Stomach (tissue), 9 donors: ENCODE measurements around the gene PP2D1. TPM values are rescaled to one million over a fixed set of nuclear protein-coding genes. Genes with fewer than 3 reads are reported as not detected.
"Not testable (repeated sequence)": the region's sequence is repeated elsewhere in the genome, so short reads cannot be mapped to it uniquely, and the experiment has no call there.

Source experiments
- DNase-seq, 2 donors: peaks; one replicate each; pipeline versions ENCODE4 v3.0.0 to v3.0.0-alpha.2; 2013 to 2019
- H3K27ac ChIP-seq, 5 donors: fragments of 200-600 bp in 4 of 5; sonication (generic) in 4 of 5; one replicate each; pipeline ENCODE4 v1.5.1; 2013 to 2019; ENCODE audit warnings: mild to moderate bottlenecking in 1 of 5, moderate library complexity in 1 of 5
- H3K27me3 ChIP-seq, 3 donors: fragments of 200-600 bp; sonication (generic); one replicate each; pipeline ENCODE4 v1.5.1; 2017 to 2019; ENCODE audit warnings: mixed run types in 1 of 3
- H3K36me3 ChIP-seq, 4 donors: fragments of 200-600 bp; sonication (generic); 1 replicate in 3 of 4; 2 replicates in 1 of 4; pipeline ENCODE4 v1.5.1; 2016 to 2019
- H3K4me1 ChIP-seq, 4 donors: fragments of 200-600 bp; sonication (generic); one replicate each; pipeline ENCODE4 v1.5.1; 2016 to 2019
- H3K4me3 ChIP-seq, 4 donors: fragments of 200-600 bp; sonication (generic) in 3 of 4; one replicate each; pipeline ENCODE4 v1.5.1; 2016 to 2019; ENCODE audit warnings: mild to moderate bottlenecking in 1 of 4
- H3K9me3 ChIP-seq, 4 donors: fragments of 200-600 bp; sonication (generic); one replicate each; pipeline ENCODE4 v1.5.1; 2016 to 2019
- CTCF ChIP-seq, 7 experiments: fragments of 450-650 bp in 4 of 7; fragments of 200-600 bp in 3 of 7; sonication (generic) in 3 of 7; IDR thresholded peaks; one replicate each; pipeline ENCODE4 v1.5.1; 2016 to 2019; ENCODE audit warnings: antibody characterized with exemption in 7 of 7, control low read depth in 2 of 7, mild to moderate bottlenecking in 1 of 7
- EP300 ChIP-seq: sonication (generic); formaldehyde crosslinking; IDR thresholded peaks from one replicate; pipeline ENCODE4 v1.6.1; 2017; ENCODE audit warnings: antibody characterized with exemption
- POLR2A ChIP-seq, 4 donors: fragments of 450-650 bp; IDR thresholded peaks; one replicate each; pipeline ENCODE4 v1.6.1; 2016; ENCODE audit warnings: antibody characterized with exemption in 4 of 4, control low read depth in 2 of 4, mild to moderate bottlenecking in 1 of 4, moderate library complexity in 1 of 4
- POLR2AphosphoS5 ChIP-seq, 3 donors: sonication (generic); formaldehyde crosslinking; IDR thresholded peaks; one replicate each; pipeline ENCODE4 v1.6.1; 2016; ENCODE audit warnings: antibody characterized with exemption in 3 of 3
- WGBS, 5 donors: extraction: QIAGEN DNeasy Blood & Tissue Kit in 3 of 5; methylation state at CpG; one replicate each; pipeline versions ENCODE4 v1.1.5 to v1.1.7; 2013 to 2018; 5-methylcytosine and 5-hydroxymethylcytosine counted together
- intact Hi-C: fragments of 100-400 bp; cut with DNase I; formaldehyde crosslinking; loops from one replicate; pipeline ENCODE4 v1.15.1; 2023; ENCODE audit warnings: low total_unique reads
- polyA plus RNA-seq, 3 donors: library from polyadenylated mRNA; stranded (reverse); fragments of 200-250 nt; gene quantifications; one replicate each; pipeline ENCODE4 v1.2.3, GENCODE V29; 2013
- total RNA-seq, 5 donors: library from RNA; depleted of rRNA; stranded (reverse); fragments of >200 nt; gene quantifications; one replicate each; pipeline versions ENCODE4 v1.1.0 to v1.2.3, GENCODE V29; 2014 to 2016
- donor health status: healthy with polysubstance abuse.
- donor health status: Bipolar disorder and iron deficiency.
- donor health status: healthy.

The PP2D1 gene
- total and polyA plus RNA-seq, 8 donors, result not detected

DNA sequence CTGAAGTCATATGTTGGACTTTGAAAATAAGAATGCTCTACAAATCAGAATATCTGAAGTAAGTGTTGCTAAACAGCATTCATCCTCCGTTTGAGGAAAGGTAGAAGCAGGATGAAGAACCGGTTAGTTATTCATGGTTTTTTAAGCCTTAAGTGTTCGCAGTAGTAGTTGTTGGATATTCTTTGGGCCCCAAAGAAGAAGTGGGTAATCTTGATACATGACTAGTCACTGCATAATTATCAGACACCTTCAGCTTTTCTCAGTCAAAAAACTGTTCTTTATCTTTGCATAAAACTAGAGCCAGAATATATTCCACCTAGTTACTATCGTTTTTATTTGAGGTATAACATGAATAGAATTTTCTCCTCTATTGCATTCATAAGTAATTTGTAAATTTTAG is 51.4 kb downstream of the PP2D1 start:
- Histone ChIP-seq H3K36me3 (peaks cover 1 to 25% (median 12%) of the 10 kb centered on the region in 4 donors), H3K27ac (no peak overlapping the region), H3K4me3 (no peak overlapping the region), H3K27me3 (no peaks in the 10 kb centered on the region), H3K4me1 (peaks cover 0 to 73% (median 36%) of the 10 kb centered on the region in 4 donors), H3K9me3 (no peaks in the 10 kb centered on the region)
- DNase-seq, result no peak
- WGBS, 5 donors, result 71 to 79% (median 76%) methylated on average over 4 of the region's 4 CpGs
- intact Hi-C loops, result no loop called here
- no peak for TF ChIP-seq EP300
- TF ChIP-seq CTCF (IDR thresholded peaks at IDR 0.05), result no peak
- TF ChIP-seq POLR2A (IDR thresholded peaks at IDR 0.05), result no peak
- TF ChIP-seq POLR2AphosphoS5 (IDR thresholded peaks at IDR 0.05), result no peak

DNA sequence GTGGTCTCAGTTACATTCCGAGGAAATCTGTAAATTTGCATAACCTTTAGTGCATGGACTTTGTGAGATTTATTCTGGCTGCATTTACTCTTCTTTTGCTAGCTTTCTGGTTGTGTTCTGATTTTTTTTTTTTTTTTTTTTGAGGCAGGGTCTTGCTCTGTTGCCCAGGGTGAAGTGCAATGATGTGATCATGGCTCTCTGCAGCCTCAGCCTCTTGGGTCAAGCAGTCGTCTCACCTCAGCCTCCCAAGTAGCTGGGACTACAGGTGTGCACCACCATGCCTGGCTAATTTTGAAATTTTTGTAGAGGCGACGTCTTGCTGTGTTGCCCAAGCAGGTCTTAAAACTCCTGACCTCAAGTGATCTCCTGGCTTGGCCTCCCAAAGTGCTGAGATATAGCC is 52.6 kb downstream of the PP2D1 start:
- Histone ChIP-seq H3K36me3 (peaks cover 7 to 32% (median 23%) of the 10 kb centered on the region in 4 donors), H3K27ac (no peak overlapping the region), H3K4me1 (peaks cover 0 to 82% (median 36%) of the 10 kb centered on the region in 4 donors), H3K27me3 (no peaks in the 10 kb centered on the region), H3K9me3 (no peaks in the 10 kb centered on the region), H3K4me3 (no peak overlapping the region)
- 67 to 74% (median 71%) methylated on average over 4 of the region's 4 CpGs for WGBS, 5 donors
- intact Hi-C loops, result no loop called here
- no peak for TF ChIP-seq POLR2A (IDR thresholded peaks at IDR 0.05)
- no peak for TF ChIP-seq CTCF (IDR thresholded peaks at IDR 0.05)
- TF ChIP-seq POLR2AphosphoS5 (IDR thresholded peaks at IDR 0.05), result no peak
- TF ChIP-seq EP300, result no peak
- DNase-seq, result no peak

DNA sequence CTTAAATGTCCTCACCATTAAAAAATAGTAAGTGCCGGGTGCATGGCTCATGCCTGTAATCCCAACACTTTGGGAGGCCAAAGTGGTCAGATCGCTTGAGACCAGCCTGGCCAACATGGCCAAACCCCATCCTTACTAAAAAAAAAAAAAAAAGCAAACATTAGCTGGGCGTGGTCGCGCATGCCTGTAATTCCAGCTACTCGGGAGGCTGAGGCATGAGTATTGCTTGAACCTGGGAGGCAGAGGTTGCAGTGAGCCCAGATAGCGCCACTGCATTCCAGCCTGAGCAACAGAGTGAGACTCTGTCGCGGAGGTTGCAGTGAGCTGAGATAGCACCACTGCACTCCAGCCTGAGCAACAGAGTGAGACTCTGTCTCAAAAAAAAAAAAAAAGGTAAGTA is 54.7 kb downstream of the PP2D1 start:
- DNase-seq, H3K27ac ChIP-seq, H3K4me3 ChIP-seq, H3K9me3 ChIP-seq, intact Hi-C loops, H3K27me3 ChIP-seq: not testable (repeated sequence)
- Histone ChIP-seq H3K4me1 (peaks cover 0 to 88% (median 43%) of the 10 kb centered on the region in 4 donors), H3K36me3 (peaks cover 12 to 54% (median 39%) of the 10 kb centered on the region in 4 donors)
- 79 to 89% (median 86%) methylated on average over 9 of the region's 9 CpGs for WGBS, 5 donors

DNA sequence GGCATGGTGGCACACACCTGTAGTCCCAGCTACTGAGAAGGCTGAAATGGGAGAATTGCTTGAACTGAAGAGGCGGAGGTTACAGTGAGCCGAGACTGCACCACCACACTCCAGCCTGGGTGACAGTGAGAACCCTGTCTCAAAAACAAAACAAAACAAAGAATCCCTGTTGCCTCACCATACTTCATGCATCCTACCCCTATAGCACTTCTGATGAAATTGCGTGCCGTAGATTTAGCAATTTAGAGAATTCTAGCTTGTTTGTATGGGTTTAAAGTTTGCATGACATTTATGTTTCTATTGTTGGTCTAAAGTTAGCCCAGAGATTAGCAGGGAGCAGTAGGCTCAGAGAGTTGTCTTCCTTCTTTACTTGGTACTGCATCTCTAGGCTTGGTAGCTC is 57.4 kb downstream of the PP2D1 start:
- 91 to 95% (median 92%) methylated on average over 4 of the region's 4 CpGs for WGBS, 5 donors
- Histone ChIP-seq H3K27ac (no peak overlapping the region), H3K9me3 (no peaks in the 10 kb centered on the region), H3K4me3 (no peak overlapping the region), H3K36me3 (peaks cover 12 to 62% (median 57%) of the 10 kb centered on the region in 4 donors), H3K4me1 (peaks cover 8 to 92% (median 66%) of the 10 kb centered on the region in 4 donors), H3K27me3 (no peaks in the 10 kb centered on the region)
- intact Hi-C loops, result no loop called here
- no peak for DNase-seq
- TF ChIP-seq POLR2AphosphoS5 (IDR thresholded peaks at IDR 0.05) (no peak), CTCF (IDR thresholded peaks at IDR 0.05) (no peak), POLR2A (IDR thresholded peaks at IDR 0.05) (no peak), EP300 (no peak)

- H3K4me3 ChIP-seq, result peak overlapping the region in 1 of 4 donors; percentile 97
- no peaks in the 10 kb centered on the region for H3K9me3 ChIP-seq
- no peak overlapping the region for H3K27ac ChIP-seq
- WGBS, 5 donors, result 73 to 86% (median 78%) methylated on average over 2 of the region's 2 CpGs
- intact Hi-C loops, result no loop called here
- TF ChIP-seq POLR2AphosphoS5 (IDR thresholded peaks at IDR 0.05) (no peak), CTCF (IDR thresholded peaks at IDR 0.05) (no peak)
- H3K36me3 ChIP-seq, result peaks cover 7 to 46% (median 41%) of the 10 kb centered on the region in 4 donors
- no peaks in the 10 kb centered on the region for H3K27me3 ChIP-seq
- DNase-seq, result no peak
- H3K4me1 ChIP-seq, result peaks cover 23 to 79% (median 67%) of the 10 kb centered on the region in 4 donors
These were observed 61.7 kb downstream of the PP2D1 start for GRCh38 chr3:19950316-19950715.
